ENCODE data around the gene UBALD1. TPM values are rescaled to one million over a fixed set of nuclear protein-coding genes. Genes with fewer than 3 reads are reported as not detected.

The UBALD1 gene
- 10 to 100 TPM; 11.6 to 25.1 (median 18.1) TPM for total RNA-seq

- Histone ChIP-seq H3K4me1 (peaks cover 4 to 65% (median 23%) of the 10 kb centered on the region in 4 donors), H3K9me3 (no peaks in the 10 kb centered on the region), H3K4me3 (peak within 1 kb of the TSS; percentile 87 to 97 (median 94)), H3K27ac (peak within 1 kb of the TSS; percentile 80 to 95 (median 94)), H3K36me3 (peaks cover 0 to under 1% (median 0%) of the 10 kb centered on the region in 3 donors), H3K27me3 (no peaks in the 10 kb centered on the region)
- TF ChIP-seq POLR2A (IDR thresholded peaks at IDR 0.05) (peak; percentile 87 to 98), CTCF (IDR thresholded peaks at IDR 0.05) (no peak)
- DNase-seq = peak; percentile 88 to 95 (median 91)
Measured at GRCh38 chr16:4614571-4615383, at the start of gene UBALD1. UBALD1 (minus strand) TSS chr16:4614888; CDS start chr16:4614797, 91 bp downstream.

- Histone ChIP-seq H3K4me1 (peaks cover 0 to 34% (median 8%) of the 10 kb centered on the region in 4 donors), H3K27ac (peak overlapping the region; percentile 58 to 93 (median 73)), H3K27me3 (no peaks in the 10 kb centered on the region), H3K36me3 (peaks cover 0 to 36% (median 0%) of the 10 kb centered on the region in 3 donors), H3K4me3 (no peak overlapping the region), H3K9me3 (no peaks in the 10 kb centered on the region)
- peak in 2 of 3 donors; percentile 55 to 67 for DNase-seq
- TF ChIP-seq CTCF (IDR thresholded peaks at IDR 0.05) (no peak), POLR2A (IDR thresholded peaks at IDR 0.05) (no peak)
Measured at GRCh38 chr16:4663777-4664465, 49.2 kb upstream of the UBALD1 start.

GRCh38 chr16:4663465-4663776 is 48.7 kb upstream of the UBALD1 start:
- H3K4me3 ChIP-seq = no peak overlapping the region
- H3K27ac ChIP-seq = peak overlapping the region in 3 of 4 donors; percentile 37 to 93 (median 87)
- no peaks in the 10 kb centered on the region for H3K27me3 ChIP-seq
- no peak for DNase-seq
- TF ChIP-seq POLR2A (IDR thresholded peaks at IDR 0.05) = no peak
- no peak for TF ChIP-seq CTCF (IDR thresholded peaks at IDR 0.05)
- H3K4me1 ChIP-seq = peaks cover 0 to 34% (median 8%) of the 10 kb centered on the region in 4 donors
- H3K36me3 ChIP-seq = peaks cover 0 to 36% (median 0%) of the 10 kb centered on the region in 3 donors
- no peaks in the 10 kb centered on the region for H3K9me3 ChIP-seq

GRCh38 chr16:4661661-4662060 is 47.0 kb upstream of the UBALD1 start:
- Histone ChIP-seq H3K27ac (no peak overlapping the region), H3K9me3 (no peaks in the 10 kb centered on the region), H3K4me3 (no peak overlapping the region), H3K36me3 (peaks cover 0 to 35% (median 0%) of the 10 kb centered on the region in 3 donors), H3K4me1 (peaks cover 0 to 34% (median 8%) of the 10 kb centered on the region in 4 donors), H3K27me3 (no peaks in the 10 kb centered on the region)
- TF ChIP-seq CTCF (IDR thresholded peaks at IDR 0.05) (no peak), POLR2A (IDR thresholded peaks at IDR 0.05) (no peak)
- DNase-seq = no peak

- peaks cover 0 to 35% (median 8%) of the 10 kb centered on the region in 4 donors for H3K4me1 ChIP-seq
- peak in 2 of 3 donors; percentile 39 to 79 for DNase-seq
- peaks cover 0 to 38% (median 0%) of the 10 kb centered on the region in 3 donors for H3K36me3 ChIP-seq
- H3K4me3 ChIP-seq = no peak overlapping the region
- TF ChIP-seq CTCF (IDR thresholded peaks at IDR 0.05) (no peak), POLR2A (IDR thresholded peaks at IDR 0.05) (no peak)
- H3K9me3 ChIP-seq = no peaks in the 10 kb centered on the region
- H3K27me3 ChIP-seq = no peaks in the 10 kb centered on the region
- peak overlapping the region in 1 of 4 donors; percentile 35 for H3K27ac ChIP-seq
Measured at GRCh38 chr16:4660454-4661007, 45.8 kb upstream of the UBALD1 start.
